Measurements from ENCODE around the gene FGF8.

FGF8 gene

GRCh38 chr10:101771380-101771779 is 4.5 kb downstream of the FGF8 start:
- no peaks in the 10 kb centered on the region for H3K27me3 ChIP-seq (ENCODE audit: low read depth, low read length)
- no peak overlapping the region for H3K4me2 ChIP-seq (ENCODE audit: low read length)
- TF ChIP-seq EZH2phosphoT487 (IDR thresholded peaks at IDR 0.05; ENCODE audit: low read depth), result no peak
- TF ChIP-seq CTCF (IDR thresholded peaks at IDR 0.05; ENCODE audit: low read depth, low read length), result no peak
- no peak overlapping the region for H3K9ac ChIP-seq (ENCODE audit: low read length)
- H4K20me1 ChIP-seq (ENCODE audit: insufficient read depth, low read length), result no peaks in the 10 kb centered on the region
- H3K4me1 ChIP-seq (ENCODE audit: low read length), result no peaks in the 10 kb centered on the region
- no peak overlapping the region for H3K27ac ChIP-seq (ENCODE audit: low read length)
- no peaks in the 10 kb centered on the region for H3K9me3 ChIP-seq (ENCODE audit: insufficient read depth, low read length)
- no peak overlapping the region for H2AFZ ChIP-seq (ENCODE audit: low read depth, low read length)
- no peaks in the 10 kb centered on the region for H3K79me2 ChIP-seq (ENCODE audit: low read length)
- no peak overlapping the region for H3K4me3 ChIP-seq (ENCODE audit: low read length)
- H3K36me3 ChIP-seq (replicated peaks; ENCODE audit: low read depth, low read length), result no peaks in the 10 kb centered on the region

DNA sequence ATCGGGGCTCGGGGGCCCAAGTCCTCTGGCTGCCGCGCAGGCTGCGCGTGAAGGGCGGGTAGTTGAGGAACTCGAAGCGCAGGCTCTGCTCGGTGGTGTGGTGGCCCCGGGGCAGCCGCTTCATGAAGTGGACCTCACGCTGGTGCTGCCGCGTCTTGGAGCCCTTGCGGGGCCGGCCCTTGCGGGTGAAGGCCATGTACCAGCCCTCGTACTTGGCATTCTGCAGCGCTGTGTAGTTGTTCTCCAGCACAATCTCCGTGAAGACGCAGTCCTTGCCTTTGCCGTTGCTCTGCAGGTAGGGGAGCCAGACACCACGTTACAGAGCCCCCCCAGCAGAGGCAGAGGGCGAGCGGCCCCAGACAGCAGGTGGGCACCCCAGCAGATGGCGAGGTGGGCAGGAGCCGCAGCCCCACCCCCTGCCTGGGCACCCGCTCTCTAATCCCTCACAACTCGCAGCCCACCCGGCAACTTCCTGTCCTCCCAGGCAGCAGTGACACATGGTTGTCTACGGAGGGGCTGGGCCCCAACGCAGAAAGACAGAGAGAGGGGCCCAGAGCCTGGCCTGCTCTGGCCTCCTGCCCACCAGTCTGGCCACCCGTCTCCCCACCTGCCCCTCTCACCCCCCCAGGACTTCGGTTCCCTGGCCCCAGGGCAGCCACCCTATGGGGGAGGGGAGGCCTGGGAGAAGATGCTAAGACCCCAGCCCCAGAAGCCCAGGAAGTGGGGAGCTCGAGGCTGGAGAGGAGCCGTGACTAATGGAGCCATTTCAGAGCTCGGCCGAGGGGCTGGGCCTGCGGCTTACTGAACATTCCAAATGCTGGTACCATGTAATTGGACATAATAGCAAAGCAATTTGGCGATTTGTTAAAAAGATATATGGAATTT is 5.3 kb downstream of the FGF8 start:
- Histone ChIP-seq H3K9me3 (ENCODE audit: insufficient read depth, low read length) (no peaks in the 10 kb centered on the region), H3K4me2 (ENCODE audit: low read length) (no peak overlapping the region), H3K27me3 (ENCODE audit: low read depth, low read length) (no peaks in the 10 kb centered on the region), H3K4me3 (ENCODE audit: low read length) (no peak overlapping the region), H3K9ac (ENCODE audit: low read length) (no peak overlapping the region), H2AFZ (ENCODE audit: low read depth, low read length) (no peak overlapping the region), H3K27ac (ENCODE audit: low read length) (no peak overlapping the region), H3K4me1 (ENCODE audit: low read length) (no peaks in the 10 kb centered on the region), H3K36me3 (replicated peaks; ENCODE audit: low read depth, low read length) (no peaks in the 10 kb centered on the region), H4K20me1 (ENCODE audit: insufficient read depth, low read length) (no peaks in the 10 kb centered on the region), H3K79me2 (ENCODE audit: low read length) (no peaks in the 10 kb centered on the region)
- TF ChIP-seq CTCF (IDR thresholded peaks at IDR 0.05; ENCODE audit: low read depth, low read length), result no peak
- no peak for TF ChIP-seq EZH2phosphoT487 (IDR thresholded peaks at IDR 0.05; ENCODE audit: low read depth)

- H3K79me2 ChIP-seq (ENCODE audit: low read length), result no peaks in the 10 kb centered on the region
- no peak overlapping the region for H3K4me3 ChIP-seq (ENCODE audit: low read length)
- no peaks in the 10 kb centered on the region for H4K20me1 ChIP-seq (ENCODE audit: insufficient read depth, low read length)
- no peaks in the 10 kb centered on the region for H3K4me1 ChIP-seq (ENCODE audit: low read length)
- no peak overlapping the region for H3K27ac ChIP-seq (ENCODE audit: low read length)
- no peak overlapping the region for H3K4me2 ChIP-seq (ENCODE audit: low read length)
- no peaks in the 10 kb centered on the region for H3K9me3 ChIP-seq (ENCODE audit: insufficient read depth, low read length)
- H2AFZ ChIP-seq (ENCODE audit: low read depth, low read length), result no peak overlapping the region
- H3K27me3 ChIP-seq (ENCODE audit: low read depth, low read length), result no peaks in the 10 kb centered on the region
- no peaks in the 10 kb centered on the region for H3K36me3 ChIP-seq (replicated peaks; ENCODE audit: low read depth, low read length)
- H3K9ac ChIP-seq (ENCODE audit: low read length), result no peak overlapping the region
- TF ChIP-seq EZH2phosphoT487 (IDR thresholded peaks at IDR 0.05; ENCODE audit: low read depth) (no peak), CTCF (IDR thresholded peaks at IDR 0.05; ENCODE audit: low read depth, low read length) (no peak)
Measured at GRCh38 chr10:101769541-101770180, 6.3 kb downstream of the FGF8 start.

DNA sequence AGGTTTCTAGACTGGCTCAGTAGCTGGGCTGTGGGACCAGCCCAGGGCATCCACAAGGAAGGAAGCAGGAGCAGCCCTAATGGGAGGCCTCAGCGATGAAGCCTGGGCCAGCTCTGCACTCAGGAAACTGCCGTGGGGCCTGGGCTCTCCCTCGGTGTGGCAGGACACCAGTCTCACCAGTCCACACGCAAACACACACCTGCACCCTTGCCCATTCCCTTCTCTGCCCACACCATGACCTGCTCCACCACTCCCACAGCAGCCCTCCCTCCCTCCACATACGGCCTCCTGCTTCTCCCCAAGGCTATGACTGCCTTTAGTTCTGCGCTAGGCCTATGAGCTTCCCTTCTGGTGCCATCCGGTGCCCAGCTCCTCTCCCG is 7.1 kb downstream of the FGF8 start:
- Histone ChIP-seq H3K9ac (ENCODE audit: low read length) (no peak overlapping the region), H3K79me2 (ENCODE audit: low read length) (no peaks in the 10 kb centered on the region), H3K27me3 (ENCODE audit: low read depth, low read length) (no peaks in the 10 kb centered on the region), H4K20me1 (ENCODE audit: insufficient read depth, low read length) (no peaks in the 10 kb centered on the region), H3K9me3 (ENCODE audit: insufficient read depth, low read length) (no peaks in the 10 kb centered on the region), H3K36me3 (replicated peaks; ENCODE audit: low read depth, low read length) (no peaks in the 10 kb centered on the region), H3K27ac (ENCODE audit: low read length) (no peak overlapping the region), H3K4me3 (ENCODE audit: low read length) (no peak overlapping the region), H2AFZ (ENCODE audit: low read depth, low read length) (no peak overlapping the region), H3K4me2 (ENCODE audit: low read length) (no peak overlapping the region), H3K4me1 (ENCODE audit: low read length) (no peaks in the 10 kb centered on the region)
- TF ChIP-seq EZH2phosphoT487 (IDR thresholded peaks at IDR 0.05; ENCODE audit: low read depth), result no peak
- no peak for TF ChIP-seq CTCF (IDR thresholded peaks at IDR 0.05; ENCODE audit: low read depth, low read length)
